Activated naive CD4-positive, alpha-beta T cell (primary cell): ENCODE measurements around the gene ZNF549.
"Not testable (repeated sequence)": the region's sequence is repeated elsewhere in the genome, so short reads cannot be mapped to it uniquely, and the experiment has no call there.

Experiments
- DNase-seq, 4 experiments: peaks; one replicate each; lab custom pipeline; 2025; lab: John Stamatoyannopoulos, UW

ZNF549 gene

GRCh38 chr19:57527136-57527881, at the start of gene ZNF549:
Gene ZNF549 (plus strand): TSS chr19:57527356. CDS start chr19:57527574, 218 bp downstream.
- peak; percentile 62 to 81 (median 69) for DNase-seq

- DNase-seq, result peak; percentile 86 to 95 (median 90)
These were observed 39.5 kb upstream of the ZNF549 start, which contains the start of gene ZNF419 for GRCh38 chr19:57487477-57488298. Gene ZNF419 (plus strand): TSS chr19:57487750. CDS start chr19:57487951, 201 bp downstream.

- not testable (repeated sequence) for DNase-seq
These were observed 38.9 kb upstream of the ZNF549 start for GRCh38 chr19:57488299-57488644.

GRCh38 chr19:57499332-57499679, 27.9 kb upstream of the ZNF549 start:
- not testable (repeated sequence) for DNase-seq

GRCh38 chr19:57499680-57500395, 27.3 kb upstream of the ZNF549 start, which contains the start of gene ZNF773:
Gene ZNF773 (plus strand): TSS chr19:57499938. CDS start chr19:57500081, 143 bp downstream.
- DNase-seq, result peak; percentile 84 to 95 (median 92)

- DNase-seq, result not testable (repeated sequence)
These were observed 26.8 kb upstream of the ZNF549 start for GRCh38 chr19:57500400-57500799.

GRCh38 chr19:57506163-57506562, 21.0 kb upstream of the ZNF549 start:
- no peak for DNase-seq

- no peak for DNase-seq
These were observed 15.7 kb upstream of the ZNF549 start for GRCh38 chr19:57511484-57511883.

GRCh38 chr19:57512845-57513244, 14.3 kb upstream of the ZNF549 start:
- no peak for DNase-seq

- no peak for DNase-seq
These were observed 11.9 kb upstream of the ZNF549 start for GRCh38 chr19:57515255-57515654.

GRCh38 chr19:57518021-57518420, 9.1 kb upstream of the ZNF549 start:
- DNase-seq, result not testable (repeated sequence)

GRCh38 chr19:57537953-57538547, 10.9 kb downstream of the ZNF549 start:
- no peak for DNase-seq

- DNase-seq, result no peak
These were observed 19.4 kb downstream of the ZNF549 start for GRCh38 chr19:57546513-57546912.

GRCh38 chr19:57552432-57552831, 25.3 kb downstream of the ZNF549 start:
- no peak for DNase-seq

- no peak for DNase-seq
These were observed 30.5 kb downstream of the ZNF549 start for GRCh38 chr19:57557659-57558058.

- DNase-seq, result no peak
These were observed 31.4 kb downstream of the ZNF549 start for GRCh38 chr19:57558525-57558924.

- DNase-seq, result peak in 1 of 4 experiments; percentile 3
These were observed 31.9 kb downstream of the ZNF549 start for GRCh38 chr19:57559008-57559403.

- DNase-seq, result peak; percentile 45 to 84 (median 74)
These were observed 32.4 kb downstream of the ZNF549 start, which contains the start of gene ZNF550 for GRCh38 chr19:57559404-57560025. Gene ZNF550 (minus strand): TSS chr19:57559863. CDS start chr19:57559682, 181 bp downstream.

- no peak for DNase-seq
These were observed 32.9 kb downstream of the ZNF549 start for GRCh38 chr19:57560049-57560491.

- no peak for DNase-seq
These were observed 36.4 kb downstream of the ZNF549 start for GRCh38 chr19:57563547-57563946.
